Fibroblast of pulmonary artery (primary cell): ENCODE measurements around the gene LMLN.
A peak's percentile ranks its signal among the peaks of the same experiment; 100 is the strongest.
"Not testable (repeated sequence)": the region's sequence is repeated elsewhere in the genome, so short reads cannot be mapped to it uniquely, and the experiment has no call there.

ENCODE experiments used
- DNase-seq: peaks from one replicate; pipeline ENCODE4 v3.0.0-alpha.2; 2010; ENCODE audit warnings: low read depth
- H3K4me3 ChIP-seq: replicated peaks from 2 replicates; pipeline ENCODE4 v1.5.1; 2011; ENCODE audit warnings: low read depth, mild to moderate bottlenecking, control low read depth, low read length, moderate library complexity
- CTCF ChIP-seq: IDR thresholded peaks from 2 replicates; pipeline ENCODE4 v1.5.1; 2011; ENCODE audit warnings: mild to moderate bottlenecking, control low read depth, low read length, inconsistent platforms; ENCODE audit errors: missing control alignments

Gene LMLN

GRCh38 chr3:197958346-197958745 is 1.7 kb upstream of the LMLN start:
- no peak for DNase-seq
- no peak for TF ChIP-seq CTCF
- H3K4me3 ChIP-seq: no peak overlapping the region

- DNase-seq, H3K4me3 ChIP-seq: not testable (repeated sequence)
These were observed 1.2 kb upstream of the LMLN start for GRCh38 chr3:197958848-197959247.

DNA sequence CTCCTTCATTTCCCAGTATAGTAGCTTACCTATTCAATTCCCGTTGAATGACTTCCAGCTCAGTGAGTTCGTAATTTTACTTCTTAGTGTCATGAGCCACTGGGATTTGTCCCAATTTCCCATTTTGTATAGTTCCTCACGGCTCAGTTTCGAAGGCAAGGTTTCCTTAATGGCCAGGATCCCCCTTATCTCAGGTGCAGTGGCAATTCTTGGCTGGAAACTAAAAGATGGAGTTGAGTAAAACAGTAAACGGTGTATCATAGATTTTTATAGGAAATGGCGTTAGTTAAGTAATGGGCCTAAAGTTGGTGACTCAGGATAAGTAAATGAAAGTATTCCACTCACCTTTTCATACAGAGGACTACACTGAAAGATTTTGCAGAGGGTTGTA is 522 bp upstream of the LMLN start:
- no peak for TF ChIP-seq CTCF
- H3K4me3 ChIP-seq: peak overlapping the region; percentile 89
- no peak for DNase-seq

GRCh38 chr3:197960694-197961581 is 921 bp downstream of the LMLN start:
- TF ChIP-seq CTCF: no peak
- peak overlapping the region; percentile 89 for H3K4me3 ChIP-seq
- no peak for DNase-seq

DNA sequence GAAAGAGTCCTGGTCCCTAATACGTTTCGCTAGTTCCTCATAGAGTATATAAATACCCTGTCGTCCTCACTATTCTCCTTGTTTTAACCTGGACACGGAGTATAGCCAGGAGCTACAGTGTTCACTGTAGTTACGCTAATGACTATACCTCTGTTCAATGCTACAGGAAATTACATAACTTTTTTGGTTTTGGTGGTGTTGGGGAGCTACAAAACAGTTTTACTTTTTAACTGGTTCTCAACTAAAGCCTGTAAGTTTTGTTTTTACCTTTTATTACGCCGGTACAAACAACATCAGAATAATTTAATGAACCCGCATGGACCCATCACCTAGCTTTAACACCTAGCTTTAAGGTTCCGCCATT is 1.5 kb downstream of the LMLN start:
- no peak overlapping the region for H3K4me3 ChIP-seq
- no peak for TF ChIP-seq CTCF
- DNase-seq: no peak

DNA sequence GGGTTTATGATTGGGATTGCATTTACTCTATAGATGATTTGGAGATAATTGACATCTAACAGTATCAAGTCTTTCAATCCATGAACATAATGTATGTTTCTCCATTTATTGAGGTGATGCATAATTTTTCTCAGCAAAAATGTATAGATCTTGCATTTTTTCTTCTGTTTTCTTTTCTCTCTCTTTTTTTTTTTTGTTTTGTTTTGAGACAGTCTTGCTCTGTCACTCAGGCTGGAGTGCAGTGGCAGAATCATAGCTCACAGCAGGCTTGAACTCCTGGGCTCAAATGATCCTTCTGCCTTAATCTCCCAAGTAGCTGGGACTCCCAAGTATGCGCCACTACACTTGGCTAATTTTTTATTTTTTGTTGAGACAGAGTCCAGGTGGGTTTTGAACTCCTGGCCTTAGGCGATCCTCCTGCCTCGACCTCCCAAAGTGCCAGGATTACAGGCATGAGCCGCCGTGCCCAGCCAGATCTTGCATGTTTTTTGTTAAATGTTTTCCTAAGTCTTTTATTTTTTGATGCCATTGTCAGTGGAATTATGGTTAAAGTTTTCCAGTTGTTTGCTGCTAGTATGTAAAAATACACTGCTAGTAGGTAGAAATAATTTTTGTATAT is 3.1 kb downstream of the LMLN start:
- TF ChIP-seq CTCF: no peak
- DNase-seq: no peak
- no peak overlapping the region for H3K4me3 ChIP-seq

GRCh38 chr3:197967337-197967989 is 7.4 kb downstream of the LMLN start:
- H3K4me3 ChIP-seq, DNase-seq: not testable (repeated sequence)
